GM18498 (cell line): ENCODE data around the gene RECK.
"Not testable (repeated sequence)": the region's sequence is repeated elsewhere in the genome, so short reads cannot be mapped to it uniquely, and the experiment has no call there.

Experiments
- ATAC-seq: cut with Tn5 transposase; IDR thresholded peaks from one replicate; pipeline ENCODE4 v1.9.1; 2021; ENCODE audit warnings: mild to moderate bottlenecking, moderate library complexity; ENCODE audit not compliant: unreplicated experiment

RECK gene

GRCh38 chr9:36036780-36037548 lies at the start of gene RECK:
RECK (plus strand) TSS chr9:36036913; CDS start chr9:36036999, 86 bp downstream.
- ATAC-seq, result peak; percentile 91

GRCh38 chr9:35990155-35990554 lies 46.6 kb upstream of the RECK start:
- no peak for ATAC-seq

- ATAC-seq, result not testable (repeated sequence)
Measured at GRCh38 chr9:35993136-35993535, 43.6 kb upstream of the RECK start.

GRCh38 chr9:35993976-35994720 lies 42.6 kb upstream of the RECK start:
- no peak for ATAC-seq

GRCh38 chr9:35994959-35995358 lies 41.8 kb upstream of the RECK start:
- no peak for ATAC-seq

GRCh38 chr9:35996358-35996970 lies 40.2 kb upstream of the RECK start:
- no peak for ATAC-seq

- ATAC-seq, result not testable (repeated sequence)
Measured at GRCh38 chr9:35997016-35997415, 39.7 kb upstream of the RECK start.

GRCh38 chr9:35998333-35998732 lies 38.4 kb upstream of the RECK start:
- no peak for ATAC-seq

- ATAC-seq, result no peak
Measured at GRCh38 chr9:36005891-36006290, 30.8 kb upstream of the RECK start.

- no peak for ATAC-seq
Measured at GRCh38 chr9:36006549-36007315, 30.0 kb upstream of the RECK start.

- ATAC-seq, result peak; percentile 54
Measured at GRCh38 chr9:36007316-36007708, 29.4 kb upstream of the RECK start.

- no peak for ATAC-seq
Measured at GRCh38 chr9:36007852-36008251, 28.9 kb upstream of the RECK start.

- peak; percentile 66 for ATAC-seq
Measured at GRCh38 chr9:36008774-36009300, 27.9 kb upstream of the RECK start.

- no peak for ATAC-seq
Measured at GRCh38 chr9:36011379-36011778, 25.3 kb upstream of the RECK start.

GRCh38 chr9:36017278-36017677 lies 19.4 kb upstream of the RECK start:
- ATAC-seq, result no peak

- ATAC-seq, result no peak
Measured at GRCh38 chr9:36018129-36018528, 18.6 kb upstream of the RECK start.

GRCh38 chr9:36018891-36019720 lies 17.6 kb upstream of the RECK start:
- ATAC-seq, result no peak

- no peak for ATAC-seq
Measured at GRCh38 chr9:36021968-36022367, 14.7 kb upstream of the RECK start.

GRCh38 chr9:36023260-36024048 lies 13.3 kb upstream of the RECK start:
- ATAC-seq, result no peak
